Esophagus (tissue), 2 donors: Measurements from ENCODE around the gene MIS12. TPM values are rescaled to one million over a fixed set of nuclear protein-coding genes. Genes with fewer than 3 reads are reported as not detected.

Source experiments
- polyA plus RNA-seq, 2 donors: library from polyadenylated mRNA; stranded (reverse); fragments of 200-250 nt; gene quantifications; one replicate each; pipeline ENCODE4 v1.2.3, GENCODE V29; 2013
- donor health status: healthy with polysubstance abuse.
- donor health status: Bipolar disorder and iron deficiency.

MIS12 gene
- polyA plus RNA-seq, 2 donors: 7.6 to 10.5 TPM

Other genes starting within 250 kb of the MIS12 start
- 1 to 10 TPM; 8.8 to 9.0 TPM for gene RABEP1, start 204.3 kb upstream of the MIS12 start, polyA plus RNA-seq
- gene NUP88, start 66.9 kb upstream of the MIS12 start, polyA plus RNA-seq: 10 to 100 TPM; 55.3 to 65.7 TPM
- gene RPAIN, start 66.4 kb upstream of the MIS12 start, polyA plus RNA-seq: 10 to 100 TPM; 22.1 to 23.9 TPM
- 100 to 1,000 TPM; 118 to 204 TPM for gene C1QBP, start 47.4 kb upstream of the MIS12 start, polyA plus RNA-seq
- 1 to 10 TPM; 5.0 to 5.2 TPM for gene DHX33, start 17.6 kb upstream of the MIS12 start, polyA plus RNA-seq
- 10 to 100 TPM; 40.1 to 53.8 TPM for gene DERL2, start 388 bp upstream of the MIS12 start, polyA plus RNA-seq
- gene NLRP1, start 97.9 kb downstream of the MIS12 start, polyA plus RNA-seq: 10 to 100 TPM in 1 of 2 donors, 1 to 10 TPM in 1; 8.6 to 26.4 TPM